Head of caudate nucleus (tissue), 42 donors: Measurements from ENCODE around the gene INO80C.

Experiments
- DNase-seq, 42 donors: peaks; one replicate each; pipeline versions ENCODE4 v3.0.0 to v3.0.0-alpha.2; 2020 to 2021; ENCODE audit warnings: mixed read lengths in 7 of 42
- intact Hi-C: fragments of 100-400 bp; cut with DNase I; formaldehyde crosslinking; loops from one replicate; pipeline ENCODE4 v1.15.0; 2022

The INO80C gene

GRCh38 chr18:35443847-35444246 is 53.9 kb downstream of the INO80C start:
- no peak for DNase-seq
- intact Hi-C loops = no loop called here

GRCh38 chr18:35443434-35443833 is 54.3 kb downstream of the INO80C start:
- intact Hi-C loops = no loop called here
- no peak for DNase-seq

DNA sequence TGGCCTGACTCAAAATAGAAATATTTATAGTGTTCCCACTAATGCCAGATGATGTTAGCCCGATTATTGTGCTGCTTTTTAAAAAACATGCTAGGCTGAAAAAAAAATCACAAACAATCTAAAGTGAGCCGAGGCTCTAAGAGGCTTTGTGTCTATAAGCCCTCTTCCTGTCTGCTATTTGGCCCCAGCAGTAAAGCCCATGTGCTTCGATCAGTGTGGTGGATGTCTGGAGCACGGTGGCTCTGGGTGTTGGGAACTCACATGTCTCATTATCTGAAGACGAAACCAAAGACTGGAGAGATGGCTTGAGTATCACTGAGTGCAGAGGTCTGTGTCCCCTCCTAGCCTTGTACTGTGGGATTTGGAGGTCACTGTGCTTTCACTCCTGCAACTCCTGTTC is 55.1 kb downstream of the INO80C start:
- intact Hi-C loops = no loop called here

GRCh38 chr18:35441857-35442595 is 55.7 kb downstream of the INO80C start:
- no peak for DNase-seq
- intact Hi-C loops = no loop called here

More for the DNA sequence above, 55.1 kb downstream of the INO80C start:
- DNase-seq = no peak

GRCh38 chr18:35438480-35439234 is 59.1 kb downstream of the INO80C start:
- intact Hi-C loops = no loop called here
- DNase-seq = no peak

DNA sequence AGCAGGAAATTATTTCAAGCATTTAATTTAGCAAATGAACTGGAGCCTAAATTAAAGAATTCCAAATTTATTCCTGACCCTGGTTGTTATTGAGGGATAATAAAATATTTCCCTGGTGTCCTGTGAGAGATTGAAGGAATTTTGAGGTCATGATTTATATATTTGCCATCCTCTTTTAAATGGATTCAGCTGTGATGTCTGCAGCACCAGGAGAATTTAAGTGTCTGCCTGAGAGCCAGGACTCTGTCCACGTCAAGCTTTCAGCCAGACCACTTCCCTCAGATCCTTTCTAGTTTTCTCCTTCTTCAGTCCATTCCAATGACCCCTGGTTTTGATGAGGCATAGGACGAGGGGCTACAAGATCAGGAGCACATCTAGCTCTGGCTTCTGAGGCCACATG is 59.9 kb downstream of the INO80C start:
- DNase-seq = no peak
- intact Hi-C loops = no loop called here

- intact Hi-C loops = no loop called here
- DNase-seq = no peak
Measured at GRCh38 chr18:35436076-35436649, 61.6 kb downstream of the INO80C start.

GRCh38 chr18:35435401-35435800 is 62.4 kb downstream of the INO80C start:
- no peak for DNase-seq
- intact Hi-C loops = no loop called here

- DNase-seq = no peak
- intact Hi-C loops = no loop called here
Measured at GRCh38 chr18:35432565-35433001, 65.2 kb downstream of the INO80C start.

DNA sequence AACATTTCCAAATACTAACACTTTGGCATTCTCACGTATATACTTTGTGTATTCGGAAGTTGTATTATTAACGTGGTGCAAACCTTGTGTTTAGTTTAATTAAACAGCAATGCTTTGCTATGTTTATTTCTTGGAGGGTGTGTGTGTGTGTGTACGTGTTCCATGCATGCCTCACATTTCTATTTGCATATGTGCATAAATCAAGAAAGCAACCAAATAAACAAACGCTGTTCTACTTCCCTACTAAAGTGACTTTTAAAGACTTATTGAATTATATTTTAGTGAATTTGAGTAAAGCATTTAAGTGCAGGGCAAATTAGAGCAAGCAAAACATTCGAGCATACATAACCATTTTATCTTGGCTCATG is 66.4 kb downstream of the INO80C start:
- intact Hi-C loops = no loop called here
- no peak for DNase-seq

GRCh38 chr18:35430721-35431373 is 66.9 kb downstream of the INO80C start:
- DNase-seq = no peak
- intact Hi-C loops = no loop called here

DNA sequence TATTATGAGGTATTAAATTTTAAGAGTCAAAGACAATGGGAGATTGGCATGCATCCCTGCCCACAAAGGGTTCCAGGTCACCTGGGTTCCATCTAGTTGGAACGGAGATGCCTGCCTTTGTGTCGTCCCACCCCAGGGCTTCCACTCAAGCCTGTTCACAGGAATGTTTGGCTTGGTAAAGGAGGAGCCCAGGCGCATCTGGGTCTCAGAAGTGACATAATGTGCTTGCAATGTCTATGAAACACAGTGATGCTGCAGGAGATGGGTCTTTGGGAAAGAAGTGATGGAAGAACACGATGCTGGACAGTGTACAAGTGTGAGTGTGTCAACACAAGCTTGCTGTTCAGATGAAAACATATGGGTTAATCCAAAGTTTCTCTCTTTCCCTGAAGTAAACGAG is 71.0 kb downstream of the INO80C start:
- DNase-seq = no peak
- intact Hi-C loops = no loop called here

- no peak for DNase-seq
- intact Hi-C loops = no loop called here
Measured at GRCh38 chr18:35424356-35424755, 73.4 kb downstream of the INO80C start.

- DNase-seq = no peak
- intact Hi-C loops = no loop called here
Measured at GRCh38 chr18:35422237-35422636, 75.5 kb downstream of the INO80C start.

DNA sequence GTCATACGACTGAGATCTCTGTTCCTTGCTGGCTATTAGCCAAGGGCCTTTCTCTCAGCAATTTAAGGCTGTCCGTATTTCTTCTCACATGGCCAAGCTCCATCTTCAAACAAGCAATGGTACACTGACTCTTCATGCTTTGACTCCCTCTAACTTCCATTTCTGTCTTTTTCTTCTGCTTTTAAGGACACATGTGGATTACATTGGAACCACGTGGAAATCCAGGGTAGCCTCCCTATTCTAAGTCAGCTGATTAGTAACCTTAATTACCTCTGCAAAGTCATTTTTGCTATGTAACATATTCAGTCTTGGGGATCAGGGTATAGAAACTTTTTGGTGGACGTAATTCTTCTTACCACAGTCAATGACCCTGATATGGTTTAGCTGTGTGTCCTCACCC is 79.2 kb downstream of the INO80C start:
- DNase-seq = no peak
- intact Hi-C loops = no loop called here
